Kidney (tissue), 14 donors: ENCODE data around the gene GPC4. TPM values are rescaled to one million over a fixed set of nuclear protein-coding genes. Genes with fewer than 3 reads are reported as not detected.
A peak's percentile ranks its signal among the peaks of the same experiment; 100 is the strongest.

Experiments
- DNase-seq, 5 donors: peaks; one replicate each; pipeline ENCODE4 v3.0.0-alpha.2; 2013 to 2020
- FAIRE-seq: peaks from 2 replicates; lab custom pipeline; 2012; peaks lifted over from hg19 to GRCh38; lab: Jason Lieb, UNC
- H3K27ac ChIP-seq, 2 donors: one replicate each; pipeline ENCODE4 v1.7.0; 2013; ENCODE audit warnings: low read depth in 2 of 2, low read length in 2 of 2, inconsistent platforms in 1 of 2
- H3K27me3 ChIP-seq: one replicate; pipeline ENCODE4 v1.7.1; 2013; ENCODE audit warnings: low read length, inconsistent platforms; ENCODE audit not compliant: control insufficient read depth, insufficient read depth
- H3K36me3 ChIP-seq, 3 donors: one replicate each; pipeline versions ENCODE4 v1.7.0 to v1.7.1; 2013; ENCODE audit warnings: low read length in 3 of 3, control low read depth in 1 of 3, inconsistent platforms in 1 of 3; ENCODE audit not compliant: insufficient read depth in 3 of 3, control insufficient read depth in 2 of 3
- H3K4me1 ChIP-seq, 3 donors: one replicate each; pipeline versions ENCODE4 v1.7.0 to v1.7.1; 2013; ENCODE audit warnings: low read length in 3 of 3, inconsistent platforms in 1 of 3, low read depth in 1 of 3; ENCODE audit not compliant: control insufficient read depth in 2 of 3, insufficient read depth in 2 of 3
- H3K4me3 ChIP-seq, 3 donors: one replicate each; pipeline versions ENCODE4 v1.7.0 to v1.8.1; 2013; ENCODE audit warnings: low read length in 3 of 3, control low read depth in 1 of 3, inconsistent platforms in 1 of 3
- H3K9ac ChIP-seq, 3 donors: one replicate each; pipeline versions ENCODE4 v1.7.0 to v1.7.1; 2013; ENCODE audit warnings: low read length in 3 of 3, control low read depth in 1 of 3, inconsistent platforms in 1 of 3
- H3K9me3 ChIP-seq, 3 donors: one replicate each; pipeline versions ENCODE4 v1.7.0 to v1.7.1; 2013; ENCODE audit warnings: low read length in 3 of 3, control low read depth in 1 of 3, inconsistent platforms in 1 of 3; ENCODE audit not compliant: control insufficient read depth in 2 of 3, insufficient read depth in 1 of 3
- CTCF ChIP-seq: IDR thresholded peaks from 3 replicates; pipeline ENCODE4 v1.5.1; 2012; ENCODE audit warnings: mild to moderate bottlenecking, moderate library complexity, borderline replicate concordance; ENCODE audit not compliant: insufficient read depth; ENCODE audit errors: extremely low read depth
- intact Hi-C: fragments of 100-400 bp; cut with DNase I; formaldehyde crosslinking; loops from one replicate; pipeline ENCODE4 v1.11.1; 2022
- polyA plus RNA-seq: library from polyadenylated mRNA; stranded (reverse); fragments of 350-450 nt; fragmentation: Illumina TruSeq; extraction: RNeasy Lipid Tissue Mini Kit (QIAGEN cat#74804); gene quantifications from one replicate; pipeline ENCODE4 v1.2.3, GENCODE V29; 2014; ENCODE audit warnings: low read depth, low replicate concordance; ENCODE audit not compliant: insufficient read depth
- total RNA-seq: library from RNA; stranded (reverse); fragmentation: NEBNext Ultra II Directional; extraction: Animal tissue kit (Norgen Biotek cat#: 25700); gene quantifications from one replicate; pipeline ENCODE4 v1.2.1, GENCODE V29; 2021
- donor health status: control.
- donor health status: control.
- donor health status: control.
- donor health status: control.
- donor health status: control.
- donor health status: DM: yes; HTN: yes; CAD: no.
- donor health status: Normal renal cell carcinoma (clear cell type).

GPC4 gene
- total and polyA plus RNA-seq, 2 donors from 2014 or later = 19.5 to 70.3 TPM

- FAIRE-seq (no peak), DNase-seq (peak in 1 of 5 donors; percentile 40)
- Histone ChIP-seq H3K4me3 (no peak overlapping the region), H3K27me3 (no peaks in the 10 kb centered on the region), H3K4me1 (peaks cover 0 to 2% (median 0%) of the 10 kb centered on the region in 3 donors), H3K9me3 (no peaks in the 10 kb centered on the region), H3K36me3 (no peaks in the 10 kb centered on the region), H3K9ac (no peak overlapping the region), H3K27ac (no peak overlapping the region)
- intact Hi-C loops = no loop called here
- no peak for TF ChIP-seq CTCF
Measured at GRCh38 chrX:133412246-133412645, 3.0 kb downstream of the GPC4 start.

- Histone ChIP-seq H3K27me3 (no peaks in the 10 kb centered on the region), H3K36me3 (no peaks in the 10 kb centered on the region), H3K4me3 (no peak overlapping the region), H3K9me3 (no peaks in the 10 kb centered on the region), H3K27ac (no peak overlapping the region), H3K9ac (no peak overlapping the region), H3K4me1 (peaks cover 0 to 2% (median 0%) of the 10 kb centered on the region in 3 donors)
- peak; percentile 66 for FAIRE-seq
- intact Hi-C loops = no loop called here
- no peak for TF ChIP-seq CTCF
- DNase-seq = no peak
Measured at GRCh38 chrX:133410550-133410949, 4.7 kb downstream of the GPC4 start.

- Histone ChIP-seq H3K9me3 (no peaks in the 10 kb centered on the region), H3K4me3 (no peak overlapping the region), H3K9ac (no peak overlapping the region), H3K27me3 (no peaks in the 10 kb centered on the region), H3K27ac (no peak overlapping the region), H3K4me1 (peaks cover 0 to 3% (median 2%) of the 10 kb centered on the region in 3 donors), H3K36me3 (no peaks in the 10 kb centered on the region)
- FAIRE-seq (no peak), DNase-seq (no peak)
- no peak for TF ChIP-seq CTCF
- intact Hi-C loops = no loop called here
Measured at GRCh38 chrX:133405498-133406185, 9.6 kb downstream of the GPC4 start.

GRCh38 chrX:133403984-133404383 is 11.3 kb downstream of the GPC4 start:
- intact Hi-C loops = no loop called here

More at GRCh38 chrX:133403984-133404383, 11.3 kb downstream of the GPC4 start:
- Histone ChIP-seq H3K9ac (no peak overlapping the region), H3K4me1 (peaks cover 0 to 3% (median 2%) of the 10 kb centered on the region in 3 donors), H3K36me3 (no peaks in the 10 kb centered on the region), H3K4me3 (no peak overlapping the region), H3K27me3 (no peaks in the 10 kb centered on the region), H3K9me3 (no peaks in the 10 kb centered on the region), H3K27ac (no peak overlapping the region)
- TF ChIP-seq CTCF = no peak
- peak; percentile 11 for FAIRE-seq
- no peak for DNase-seq
